ENCODE data around the gene TTC34.

The TTC34 gene

GRCh38 chr1:2816786-2817185 is 15.3 kb upstream of the TTC34 start:
- no peak for DNase-seq
- in situ Hi-C loops (cut with HindIII; ENCODE audit: low pct_ligation_motif_present, low pct_unique_long_range_greater_than_20kb, low sequenced_read_pairs) = no loop called here

- in situ Hi-C loops (cut with HindIII; ENCODE audit: low pct_ligation_motif_present, low pct_unique_long_range_greater_than_20kb, low sequenced_read_pairs) = no loop called here
- DNase-seq = no peak
Observed at GRCh38 chr1:2815551-2815950, 14.1 kb upstream of the TTC34 start.

GRCh38 chr1:2814511-2815075 is 13.1 kb upstream of the TTC34 start:
- DNase-seq = no peak
- in situ Hi-C loops (cut with HindIII; ENCODE audit: low pct_ligation_motif_present, low pct_unique_long_range_greater_than_20kb, low sequenced_read_pairs) = no loop called here

- in situ Hi-C loops (cut with HindIII; ENCODE audit: low pct_ligation_motif_present, low pct_unique_long_range_greater_than_20kb, low sequenced_read_pairs) = no loop called here
- DNase-seq = no peak
Observed at GRCh38 chr1:2812939-2813653, 11.6 kb upstream of the TTC34 start.

GRCh38 chr1:2812136-2812535 is 10.6 kb upstream of the TTC34 start:
- DNase-seq = no peak
- in situ Hi-C loops (cut with HindIII; ENCODE audit: low pct_ligation_motif_present, low pct_unique_long_range_greater_than_20kb, low sequenced_read_pairs) = no loop called here

GRCh38 chr1:2811533-2811918 is 10.0 kb upstream of the TTC34 start:
- in situ Hi-C loops (cut with HindIII; ENCODE audit: low pct_ligation_motif_present, low pct_unique_long_range_greater_than_20kb, low sequenced_read_pairs) = no loop called here
- DNase-seq = no peak

GRCh38 chr1:2810899-2811532 is 9.5 kb upstream of the TTC34 start:
- in situ Hi-C loops (cut with HindIII; ENCODE audit: low pct_ligation_motif_present, low pct_unique_long_range_greater_than_20kb, low sequenced_read_pairs) = no loop called here

GRCh38 chr1:2810281-2810680 is 8.8 kb upstream of the TTC34 start:
- DNase-seq = no peak
- in situ Hi-C loops (cut with HindIII; ENCODE audit: low pct_ligation_motif_present, low pct_unique_long_range_greater_than_20kb, low sequenced_read_pairs) = no loop called here

More at GRCh38 chr1:2810899-2811532, 9.5 kb upstream of the TTC34 start:
- no peak for DNase-seq

GRCh38 chr1:2809656-2810055 is 8.2 kb upstream of the TTC34 start:
- in situ Hi-C loops (cut with HindIII; ENCODE audit: low pct_ligation_motif_present, low pct_unique_long_range_greater_than_20kb, low sequenced_read_pairs) = no loop called here
- no peak for DNase-seq

GRCh38 chr1:2808831-2809605 is 7.5 kb upstream of the TTC34 start:
- DNase-seq = no peak
- in situ Hi-C loops (cut with HindIII; ENCODE audit: low pct_ligation_motif_present, low pct_unique_long_range_greater_than_20kb, low sequenced_read_pairs) = no loop called here

- in situ Hi-C loops (cut with HindIII; ENCODE audit: low pct_ligation_motif_present, low pct_unique_long_range_greater_than_20kb, low sequenced_read_pairs) = no loop called here
- DNase-seq = no peak
Observed at GRCh38 chr1:2808386-2808705, 6.9 kb upstream of the TTC34 start.

GRCh38 chr1:2807678-2808385 is 6.3 kb upstream of the TTC34 start:
- in situ Hi-C loops (cut with HindIII; ENCODE audit: low pct_ligation_motif_present, low pct_unique_long_range_greater_than_20kb, low sequenced_read_pairs) = no loop called here
- no peak for DNase-seq

GRCh38 chr1:2807036-2807435 is 5.5 kb upstream of the TTC34 start:
- no peak for DNase-seq
- in situ Hi-C loops (cut with HindIII; ENCODE audit: low pct_ligation_motif_present, low pct_unique_long_range_greater_than_20kb, low sequenced_read_pairs) = no loop called here

- no peak for DNase-seq
- in situ Hi-C loops (cut with HindIII; ENCODE audit: low pct_ligation_motif_present, low pct_unique_long_range_greater_than_20kb, low sequenced_read_pairs) = no loop called here
Observed at GRCh38 chr1:2806591-2806990, 5.1 kb upstream of the TTC34 start.

GRCh38 chr1:2805801-2806430 is 4.4 kb upstream of the TTC34 start:
- in situ Hi-C loops (cut with HindIII; ENCODE audit: low pct_ligation_motif_present, low pct_unique_long_range_greater_than_20kb, low sequenced_read_pairs) = no loop called here
- no peak for DNase-seq

- in situ Hi-C loops (cut with HindIII; ENCODE audit: low pct_ligation_motif_present, low pct_unique_long_range_greater_than_20kb, low sequenced_read_pairs) = no loop called here
- no peak for DNase-seq
Observed at GRCh38 chr1:2804628-2805351, 3.3 kb upstream of the TTC34 start.

- no peak for DNase-seq
- in situ Hi-C loops (cut with HindIII; ENCODE audit: low pct_ligation_motif_present, low pct_unique_long_range_greater_than_20kb, low sequenced_read_pairs) = no loop called here
Observed at GRCh38 chr1:2803931-2804627, 2.6 kb upstream of the TTC34 start.

Measured in ACHN (cell line).